H4 (cell line): ENCODE measurements around the gene C10orf53. TPM values are rescaled to one million over a fixed set of nuclear protein-coding genes. Genes with fewer than 3 reads are reported as not detected.
A peak's percentile ranks its signal among the peaks of the same experiment; 100 is the strongest.

ENCODE experiments used
- DNase-seq: peaks from one replicate; pipeline ENCODE4 v3.0.0-alpha.2; 2015; ENCODE audit warnings: low spot score
- total RNA-seq: library from RNA; depleted of rRNA; stranded (reverse); fragments of >200 nt; shearing (Covaris generic); gene quantifications from 2 replicates; pipeline ENCODE4 v1.2.3, GENCODE V29; 2014; rRNA removed

The C10orf53 gene
- not detected in 2 replicates for total RNA-seq

GRCh38 chr10:49679480-49679893 lies at the start of gene C10orf53:
Gene C10orf53, plus strand, starts transcription at chr10:49679651. Its CDS starts 47 bp downstream, at chr10:49679698.
- no peak for DNase-seq

GRCh38 chr10:49631975-49632374 lies 47.5 kb upstream of the C10orf53 start:
- no peak for DNase-seq

GRCh38 chr10:49632406-49633317 lies 46.8 kb upstream of the C10orf53 start:
- DNase-seq, result peak; percentile 39

GRCh38 chr10:49633327-49634068 lies 46.0 kb upstream of the C10orf53 start:
- DNase-seq, result no peak

GRCh38 chr10:49634069-49634660 lies 45.3 kb upstream of the C10orf53 start:
- DNase-seq, result no peak

- DNase-seq, result no peak
These were observed 37.1 kb upstream of the C10orf53 start for GRCh38 chr10:49642311-49642710.

GRCh38 chr10:49643241-49644034 lies 36.0 kb upstream of the C10orf53 start:
- no peak for DNase-seq

- DNase-seq, result no peak
These were observed 35.3 kb upstream of the C10orf53 start for GRCh38 chr10:49644035-49644646.

GRCh38 chr10:49645417-49645816 lies 34.0 kb upstream of the C10orf53 start:
- no peak for DNase-seq

- no peak for DNase-seq
These were observed 33.3 kb upstream of the C10orf53 start for GRCh38 chr10:49645871-49646870.

- no peak for DNase-seq
These were observed 31.9 kb upstream of the C10orf53 start for GRCh38 chr10:49647554-49647953.

- no peak for DNase-seq
These were observed 31.3 kb upstream of the C10orf53 start for GRCh38 chr10:49647985-49648795.

GRCh38 chr10:49649294-49649693 lies 30.2 kb upstream of the C10orf53 start:
- DNase-seq, result no peak

GRCh38 chr10:49649936-49650723 lies 29.3 kb upstream of the C10orf53 start:
- DNase-seq, result no peak

GRCh38 chr10:49650724-49651034 lies 28.8 kb upstream of the C10orf53 start:
- DNase-seq, result no peak

- DNase-seq, result no peak
These were observed 28.2 kb upstream of the C10orf53 start for GRCh38 chr10:49651039-49651835.

GRCh38 chr10:49651917-49652316 lies 27.5 kb upstream of the C10orf53 start:
- DNase-seq, result no peak
